K562 (cell line): ENCODE results near the gene CS. TPM values are rescaled to one million over a fixed set of nuclear protein-coding genes. Genes with fewer than 3 reads are reported as not detected.

Experiments
- ESRRB ChIP-seq: fragments of 250-450 bp; sonication (Bioruptor Pico); IDR thresholded peaks from 2 replicates; pipeline ENCODE4 v1.5.0; 2020; ENCODE audit warnings: mild to moderate bottlenecking, moderate library complexity, borderline replicate concordance
- GATAD2A ChIP-seq: fragments of 450-650 bp; IDR thresholded peaks from 2 replicates; pipeline ENCODE4 v1.6.1; 2017
- HDAC1 ChIP-seq, 2 experiments: fragments of 450-650 bp; IDR thresholded peaks; 2 replicates each; pipeline ENCODE4 v1.6.1; 2016 to 2017; ENCODE audit warnings: inconsistent platforms in 1 of 2, mild to moderate bottlenecking in 1 of 2, moderate library complexity in 1 of 2
- IFI16 ChIP-seq: fragments of 250-450 bp; sonication (Bioruptor Pico); IDR thresholded peaks from 2 replicates; pipeline ENCODE4 v2.1.2; 2022; ENCODE audit warnings: mild to moderate bottlenecking, inconsistent platforms
- MTA3 ChIP-seq: fragments of 450-650 bp; formaldehyde crosslinking; IDR thresholded peaks from 2 replicates; pipeline ENCODE4 v1.6.1; 2017; ENCODE audit warnings: mild to moderate bottlenecking, borderline replicate concordance
- PCBP1 ChIP-seq: fragments of 200-400 bp; formaldehyde crosslinking; IDR thresholded peaks from 2 replicates; pipeline ENCODE4 v1.6.1; 2018; ENCODE audit warnings: mild to moderate bottlenecking, low read depth, low read length; ENCODE audit not compliant: poor library complexity, severe bottlenecking
- PHF20 ChIP-seq: fragments of 450-650 bp; IDR thresholded peaks from 2 replicates; pipeline ENCODE4 v1.6.1; 2018; ENCODE audit not compliant: partially characterized antibody
- POLR2AphosphoS5 ChIP-seq: IDR thresholded peaks from 2 replicates; pipeline ENCODE4 v1.6.1; 2011; ENCODE audit warnings: mild to moderate bottlenecking, low read depth, low read length, moderate library complexity; ENCODE audit not compliant: control insufficient read depth, insufficient read depth
- RBFOX2 ChIP-seq: fragments of 200-400 bp; formaldehyde crosslinking; IDR thresholded peaks from 2 replicates; pipeline ENCODE4 v1.6.1; 2017; ENCODE audit warnings: low read depth, mild to moderate bottlenecking, low read length, moderate library complexity
- RBM15 ChIP-seq: fragments of 200-400 bp; formaldehyde crosslinking; IDR thresholded peaks from 2 replicates; pipeline ENCODE4 v1.6.1; 2018; ENCODE audit warnings: mild to moderate bottlenecking, low read length, moderate library complexity; ENCODE audit not compliant: insufficient read depth
- polyA plus RNA-seq, 8 experiments: library from polyadenylated mRNA; depleted of rRNA in 4 of 8; stranded (reverse) in 5 of 8; unstranded in 3 of 8; fragments of >200 nt; fragmentation: Nextera tagmentation in 2 of 8; fragmentation: Illumina TruSeq in 1 of 8; extraction: Ambion mirVana in 2 of 8; extraction: Trizol in 1 of 8; gene quantifications; 2 replicates each; pipeline versions ENCODE4 v1.2.1 to v1.2.3, GENCODE V29; 2011 to 2014; ENCODE audit warnings: inconsistent platforms in 1 of 8, missing spikeins in 1 of 8
- total RNA-seq, 7 experiments: library from RNA; depleted of rRNA in 6 of 7; stranded (reverse); fragments of >200 nt in 6 of 7; fragmentation: Illumina TruSeq in 2 of 7; extraction: Trizol in 2 of 7; gene quantifications; 2 replicates each; pipeline versions ENCODE4 v1.2.1 to v1.2.3, GENCODE V29; 2011 to 2021; ENCODE audit warnings: low replicate concordance in 1 of 7
- TF ChIP-seq, protein P1 (sequence below), 2 experiments: fragments of 200-800 bp in 1 of 2; sonication (Bioruptor generic) in 1 of 2; sonication (generic) in 1 of 2; formaldehyde crosslinking in 1 of 2; IDR thresholded peaks in 1 of 2; conservative IDR thresholded peaks in 1 of 2; 2 replicates each; pipeline versions ENCODE4 v1.5.0 to v1.6.1; 2016 to 2020; ENCODE audit warnings: missing compliant biosample characterization in 1 of 2, missing genetic modification characterization in 1 of 2, missing genetic modification reagents in 1 of 2
- TF ChIP-seq, protein P2 (sequence below): fragments of 450-650 bp; conservative IDR thresholded peaks from 2 replicates; pipeline ENCODE4 v1.6.1; 2016; ENCODE audit warnings: missing genetic modification characterization, low read depth, mild to moderate bottlenecking, missing compliant biosample characterization, moderate library complexity
- TF ChIP-seq, protein P3 (sequence below): fragments of 450-650 bp; IDR thresholded peaks from 2 replicates; pipeline ENCODE4 v1.6.1; 2014; ENCODE audit warnings: low read depth, mild to moderate bottlenecking, moderate library complexity, borderline replicate concordance
- TF ChIP-seq, protein P4 (sequence below), 2 experiments: IDR thresholded peaks; 2 replicates each; pipeline ENCODE4 v1.6.1; 2012; ENCODE audit warnings: improper control_type of control experiment in 2 of 2, low read depth in 2 of 2, low read length in 2 of 2, borderline replicate concordance in 1 of 2

CS gene
- total and polyA plus RNA-seq, 9 of the 15 experiments (the other 6 are each of a cell fraction or from before 2014, with no cell fraction given), result 99.9 to 390 (median 149) TPM

DNA sequence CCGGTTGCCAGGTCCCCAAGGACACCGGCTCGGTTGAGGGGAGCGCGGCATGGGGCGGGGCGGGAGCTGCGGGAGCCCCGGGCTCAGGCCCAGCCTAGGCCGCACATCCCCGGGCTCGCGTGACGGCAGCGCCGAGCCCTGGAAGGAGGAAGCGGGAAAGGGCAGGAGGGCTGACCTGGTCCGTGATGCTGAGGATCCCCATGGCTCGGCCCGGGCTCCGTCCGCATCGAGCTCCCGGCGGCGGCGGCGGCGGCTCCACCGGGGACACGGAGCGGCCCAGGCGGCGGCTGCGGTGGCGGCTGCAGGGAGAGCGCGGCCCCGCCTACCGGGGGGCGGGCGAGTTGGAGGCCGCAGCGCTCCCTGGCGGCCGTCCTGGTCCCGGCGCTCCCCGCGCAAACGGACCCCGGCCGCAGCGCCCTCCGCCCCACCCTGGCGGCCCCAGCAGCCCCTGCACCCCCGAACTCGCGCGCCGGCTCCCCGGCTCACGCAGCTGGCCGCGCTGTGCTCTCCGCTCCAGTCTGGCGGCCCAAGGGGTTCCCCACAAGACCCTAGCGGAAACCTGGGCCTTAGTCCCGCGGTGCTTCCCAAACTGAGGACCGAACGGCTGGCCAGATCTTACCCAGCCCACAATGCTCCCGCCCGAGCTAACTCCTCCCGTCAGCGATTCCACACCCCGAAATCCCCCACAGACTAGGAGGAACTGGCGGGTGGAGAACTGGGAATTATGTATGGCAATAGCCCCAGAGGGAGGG, 41.9 kb downstream of the CS start, which contains the start of gene ANKRD52 (continued):
- TF ChIP-seq, protein P1, sequence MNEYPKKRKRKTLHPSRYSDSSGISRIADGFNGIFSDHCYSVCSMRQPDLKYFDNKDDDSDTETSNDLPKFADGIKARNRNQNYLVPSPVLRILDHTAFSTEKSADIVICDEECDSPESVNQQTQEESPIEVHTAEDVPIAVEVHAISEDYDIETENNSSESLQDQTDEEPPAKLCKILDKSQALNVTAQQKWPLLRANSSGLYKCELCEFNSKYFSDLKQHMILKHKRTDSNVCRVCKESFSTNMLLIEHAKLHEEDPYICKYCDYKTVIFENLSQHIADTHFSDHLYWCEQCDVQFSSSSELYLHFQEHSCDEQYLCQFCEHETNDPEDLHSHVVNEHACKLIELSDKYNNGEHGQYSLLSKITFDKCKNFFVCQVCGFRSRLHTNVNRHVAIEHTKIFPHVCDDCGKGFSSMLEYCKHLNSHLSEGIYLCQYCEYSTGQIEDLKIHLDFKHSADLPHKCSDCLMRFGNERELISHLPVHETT (CRISPR knock-in tag; conservative IDR thresholded peaks at IDR 0.05 in 1 of 2, IDR thresholded peaks at IDR 0.05 in 1 of 2), result peak in 1 of 2 experiments; percentile 88; a peak in 3 of 4 replicates
- TF ChIP-seq, protein P2, sequence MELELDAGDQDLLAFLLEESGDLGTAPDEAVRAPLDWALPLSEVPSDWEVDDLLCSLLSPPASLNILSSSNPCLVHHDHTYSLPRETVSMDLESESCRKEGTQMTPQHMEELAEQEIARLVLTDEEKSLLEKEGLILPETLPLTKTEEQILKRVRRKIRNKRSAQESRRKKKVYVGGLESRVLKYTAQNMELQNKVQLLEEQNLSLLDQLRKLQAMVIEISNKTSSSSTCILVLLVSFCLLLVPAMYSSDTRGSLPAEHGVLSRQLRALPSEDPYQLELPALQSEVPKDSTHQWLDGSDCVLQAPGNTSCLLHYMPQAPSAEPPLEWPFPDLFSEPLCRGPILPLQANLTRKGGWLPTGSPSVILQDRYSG, result no peak
- TF ChIP-seq, protein P3, sequence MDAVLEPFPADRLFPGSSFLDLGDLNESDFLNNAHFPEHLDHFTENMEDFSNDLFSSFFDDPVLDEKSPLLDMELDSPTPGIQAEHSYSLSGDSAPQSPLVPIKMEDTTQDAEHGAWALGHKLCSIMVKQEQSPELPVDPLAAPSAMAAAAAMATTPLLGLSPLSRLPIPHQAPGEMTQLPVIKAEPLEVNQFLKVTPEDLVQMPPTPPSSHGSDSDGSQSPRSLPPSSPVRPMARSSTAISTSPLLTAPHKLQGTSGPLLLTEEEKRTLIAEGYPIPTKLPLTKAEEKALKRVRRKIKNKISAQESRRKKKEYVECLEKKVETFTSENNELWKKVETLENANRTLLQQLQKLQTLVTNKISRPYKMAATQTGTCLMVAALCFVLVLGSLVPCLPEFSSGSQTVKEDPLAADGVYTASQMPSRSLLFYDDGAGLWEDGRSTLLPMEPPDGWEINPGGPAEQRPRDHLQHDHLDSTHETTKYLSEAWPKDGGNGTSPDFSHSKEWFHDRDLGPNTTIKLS, result no peak; the same call in 1 of the 2 replicates
- TF ChIP-seq ESRRB (CRISPR knock-in tag) (no peak), RBFOX2 (peak; percentile 69), GATAD2A (peak; percentile 78; the same call in 1 of the 2 replicates), PHF20 (peak; percentile 76), HDAC1 (IDR thresholded peaks at IDR 0.05) (0 out of 4 replicates have a peak, but pooled peaks of 1 of the 2 experiments have one; percentile 13), MTA3 (0 out of 2 replicates have a peak, but pooled peaks have one; percentile 58), RBM15 (no peak), PCBP1 (peak; percentile 1), POLR2AphosphoS5 (peak; percentile 45; the same call in 1 of the 2 replicates), IFI16 (CRISPR knock-in tag) (no peak)
- TF ChIP-seq, protein P4, sequence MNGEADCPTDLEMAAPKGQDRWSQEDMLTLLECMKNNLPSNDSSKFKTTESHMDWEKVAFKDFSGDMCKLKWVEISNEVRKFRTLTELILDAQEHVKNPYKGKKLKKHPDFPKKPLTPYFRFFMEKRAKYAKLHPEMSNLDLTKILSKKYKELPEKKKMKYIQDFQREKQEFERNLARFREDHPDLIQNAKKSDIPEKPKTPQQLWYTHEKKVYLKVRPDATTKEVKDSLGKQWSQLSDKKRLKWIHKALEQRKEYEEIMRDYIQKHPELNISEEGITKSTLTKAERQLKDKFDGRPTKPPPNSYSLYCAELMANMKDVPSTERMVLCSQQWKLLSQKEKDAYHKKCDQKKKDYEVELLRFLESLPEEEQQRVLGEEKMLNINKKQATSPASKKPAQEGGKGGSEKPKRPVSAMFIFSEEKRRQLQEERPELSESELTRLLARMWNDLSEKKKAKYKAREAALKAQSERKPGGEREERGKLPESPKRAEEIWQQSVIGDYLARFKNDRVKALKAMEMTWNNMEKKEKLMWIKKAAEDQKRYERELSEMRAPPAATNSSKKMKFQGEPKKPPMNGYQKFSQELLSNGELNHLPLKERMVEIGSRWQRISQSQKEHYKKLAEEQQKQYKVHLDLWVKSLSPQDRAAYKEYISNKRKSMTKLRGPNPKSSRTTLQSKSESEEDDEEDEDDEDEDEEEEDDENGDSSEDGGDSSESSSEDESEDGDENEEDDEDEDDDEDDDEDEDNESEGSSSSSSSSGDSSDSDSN (IDR thresholded peaks at IDR 0.05; ENCODE audit: borderline replicate concordance in 1 of 2, low read depth in 2 of 2, low read length in 2 of 2), result peak; percentile 97 to 99; a peak in 3 of 4 replicates
